ENCODE data around the gene CLINT1. TPM values are rescaled to one million over a fixed set of nuclear protein-coding genes. Genes with fewer than 3 reads are reported as not detected.
A peak's percentile ranks its signal among the peaks of the same experiment; 100 is the strongest.

Gene CLINT1
- total RNA-seq, 1 experiment from 2014 or later: 69.6 TPM

- no peak for DNase-seq (ENCODE audit: low spot score)
- Histone ChIP-seq H3K27ac (ENCODE audit: low read depth, low read length, poor library complexity, severe bottlenecking) (no peak overlapping the region), H3K4me3 (ENCODE audit: low read depth, low read length, poor library complexity, severe bottlenecking) (no peak overlapping the region), H3K36me3 (ENCODE audit: insufficient read depth, low read length, poor library complexity, severe bottlenecking) (peaks cover 7% of the 10 kb centered on the region), H3K27me3 (replicated peaks; ENCODE audit: insufficient read depth, low read depth, low read length, poor library complexity) (no peaks in the 10 kb centered on the region), H3K4me1 (ENCODE audit: insufficient read depth, low read length, poor library complexity, severe bottlenecking) (no peaks in the 10 kb centered on the region), H3K9me3 (ENCODE audit: low read depth, low read length, poor library complexity, severe bottlenecking) (no peaks in the 10 kb centered on the region)
- ChIA-PET CTCF (no interaction called here), POLR2A (ENCODE audit: low non-redundant PET) (no interaction called here)
- TF ChIP-seq CTCF (conservative IDR thresholded peaks at IDR 0.05; ENCODE audit: low read depth, low read length): peak; percentile 56
- TF ChIP-seq EZH2 (IDR thresholded peaks at IDR 0.05; ENCODE audit: borderline replicate concordance, low read depth, low read length, poor library complexity, severe bottlenecking): no peak
- intact Hi-C loops (cut with micrococcal nuclease; ENCODE audit: unreplicated experiment): loop anchor here (10.0 kb wide), 1 partner anchor 415 kb away; no protein-coding TSS in a partner anchor
- BruUV-seq (replicated peaks): no TSS peak
These were observed 118.7 kb downstream of the CLINT1 start for GRCh38 chr5:157740229-157740610.

GRCh38 chr5:157739388-157740228 lies 119.3 kb downstream of the CLINT1 start:
- ChIA-PET POLR2A (ENCODE audit: low non-redundant PET) (no interaction called here), CTCF (no interaction called here)
- H3K36me3 ChIP-seq (ENCODE audit: insufficient read depth, low read length, poor library complexity, severe bottlenecking): peaks cover 7% of the 10 kb centered on the region
- no peak for TF ChIP-seq CTCF (conservative IDR thresholded peaks at IDR 0.05; ENCODE audit: low read depth, low read length)
- TF ChIP-seq EZH2 (IDR thresholded peaks at IDR 0.05; ENCODE audit: borderline replicate concordance, low read depth, low read length, poor library complexity, severe bottlenecking): no peak
- H3K9me3 ChIP-seq (ENCODE audit: low read depth, low read length, poor library complexity, severe bottlenecking): no peaks in the 10 kb centered on the region
- H3K4me1 ChIP-seq (ENCODE audit: insufficient read depth, low read length, poor library complexity, severe bottlenecking): no peaks in the 10 kb centered on the region
- H3K27me3 ChIP-seq (replicated peaks; ENCODE audit: insufficient read depth, low read depth, low read length, poor library complexity): no peaks in the 10 kb centered on the region
- intact Hi-C loops (cut with micrococcal nuclease; ENCODE audit: unreplicated experiment): loop anchor here (10.0 kb wide), 1 partner anchor 415 kb away; no protein-coding TSS in a partner anchor
- no TSS peak for BruUV-seq (replicated peaks)
- DNase-seq (ENCODE audit: low spot score): no peak
- H3K27ac ChIP-seq (ENCODE audit: low read depth, low read length, poor library complexity, severe bottlenecking): no peak overlapping the region
- no peak overlapping the region for H3K4me3 ChIP-seq (ENCODE audit: low read depth, low read length, poor library complexity, severe bottlenecking)

- intact Hi-C loops (cut with micrococcal nuclease; ENCODE audit: unreplicated experiment): no loop called here
- H3K27me3 ChIP-seq (replicated peaks; ENCODE audit: insufficient read depth, low read depth, low read length, poor library complexity): no peaks in the 10 kb centered on the region
- TF ChIP-seq CTCF (conservative IDR thresholded peaks at IDR 0.05; ENCODE audit: low read depth, low read length) (no peak), EZH2 (IDR thresholded peaks at IDR 0.05; ENCODE audit: borderline replicate concordance, low read depth, low read length, poor library complexity, severe bottlenecking) (no peak)
- H3K36me3 ChIP-seq (ENCODE audit: insufficient read depth, low read length, poor library complexity, severe bottlenecking): peaks cover 7% of the 10 kb centered on the region
- H3K4me3 ChIP-seq (ENCODE audit: low read depth, low read length, poor library complexity, severe bottlenecking): no peak overlapping the region
- no peaks in the 10 kb centered on the region for H3K4me1 ChIP-seq (ENCODE audit: insufficient read depth, low read length, poor library complexity, severe bottlenecking)
- no peaks in the 10 kb centered on the region for H3K9me3 ChIP-seq (ENCODE audit: low read depth, low read length, poor library complexity, severe bottlenecking)
- POLR2A ChIA-PET (ENCODE audit: low non-redundant PET): no interaction called here
- no peak overlapping the region for H3K27ac ChIP-seq (ENCODE audit: low read depth, low read length, poor library complexity, severe bottlenecking)
- DNase-seq (ENCODE audit: low spot score): no peak
- BruUV-seq (replicated peaks): no TSS peak
- CTCF ChIA-PET: no interaction called here
These were observed 123.0 kb downstream of the CLINT1 start for GRCh38 chr5:157735991-157736390.

Other genes with a start within 250 kb of the CLINT1 start
- gene SOX30, start 206.7 kb downstream of the CLINT1 start, total RNA-seq (2021): not detected in 2 replicates
- not detected in 2 replicates for gene C5orf52, start 187.6 kb downstream of the CLINT1 start, total RNA-seq (2021)
- gene THG1L, start 127.7 kb downstream of the CLINT1 start, total RNA-seq (2021): 11.8 and 13.0 TPM in 2 replicates
- 3.6 and 4.2 TPM in 2 replicates for gene LSM11, start 115.4 kb downstream of the CLINT1 start, total RNA-seq (2021)